ENCODE measurements around the gene SNCB. TPM values are rescaled to one million over a fixed set of nuclear protein-coding genes. Genes with fewer than 3 reads are reported as not detected.
"Not testable (repeated sequence)": the region's sequence is repeated elsewhere in the genome, so short reads cannot be mapped to it uniquely, and the experiment has no call there.

SNCB gene
- total RNA-seq, 2 experiments from 2014 or later, result not detected

DNA sequence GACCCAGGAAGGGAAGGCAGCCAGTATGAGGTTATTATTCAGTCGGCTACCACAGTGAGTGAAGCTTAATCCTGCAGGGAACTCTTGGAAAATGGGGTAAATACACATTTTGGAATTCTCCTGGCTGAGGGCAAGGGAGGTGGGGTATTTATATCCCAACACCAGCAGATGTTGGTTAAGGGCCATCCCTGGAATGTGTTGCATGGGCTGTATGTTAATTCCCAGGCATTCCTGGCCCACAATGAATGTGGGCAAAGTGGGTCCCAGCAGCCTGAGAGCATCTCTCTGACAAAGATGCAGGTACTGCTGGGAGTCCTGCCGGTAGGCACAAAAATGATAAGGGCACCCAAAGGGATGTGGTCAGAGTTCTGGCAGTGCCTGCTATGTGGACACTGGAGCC is 17.5 kb downstream of the SNCB start:
- H3K36me3 Mint-ChIP-seq (ENCODE audit: low read depth), result no peaks in the 10 kb centered on the region
- no peak overlapping the region for H3K27ac Mint-ChIP-seq
- peaks cover 7% of the 10 kb centered on the region for H3K4me1 Mint-ChIP-seq (ENCODE audit: low read depth)
- no peaks in the 10 kb centered on the region for H3K9me3 Mint-ChIP-seq
- H3K27me3 Mint-ChIP-seq (ENCODE audit: low read depth), result peaks cover 43% of the 10 kb centered on the region
- intact Hi-C loops (cut with micrococcal nuclease), result no loop called here
- CTCF ChIA-PET, result interaction anchor here (1.2 kb wide), 1 partner anchor 18 kb away, joined by 5 read pairs; no protein-coding TSS in a partner anchor
- no peak for DNase-seq
- no peak overlapping the region for H3K4me3 Mint-ChIP-seq

DNA sequence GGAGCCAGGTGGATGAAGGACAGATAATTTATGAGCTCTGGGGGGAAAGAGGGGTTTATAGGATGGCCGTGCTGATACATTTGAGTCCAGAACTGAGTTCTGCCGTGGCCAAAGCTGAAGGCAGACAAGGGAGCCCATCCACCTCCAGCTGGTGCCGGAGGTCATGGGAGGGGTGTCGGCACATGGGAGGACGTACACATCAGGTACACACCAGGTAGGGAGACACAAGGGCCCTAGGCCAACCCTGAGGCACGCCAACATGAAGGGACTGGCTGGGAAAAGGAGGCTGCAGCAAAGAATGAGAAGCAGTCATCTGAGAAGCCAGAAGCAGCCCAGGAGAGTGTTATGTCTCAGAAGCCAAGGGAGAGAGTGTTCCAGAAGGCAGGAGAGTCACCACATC is 18.3 kb downstream of the SNCB start:
- CTCF ChIA-PET, result no interaction called here
- Mint-ChIP-seq H3K4me3 (no peak overlapping the region), H3K9me3 (no peaks in the 10 kb centered on the region), H3K36me3 (ENCODE audit: low read depth) (no peaks in the 10 kb centered on the region), H3K4me1 (ENCODE audit: low read depth) (peaks cover 7% of the 10 kb centered on the region), H3K27ac (no peak overlapping the region), H3K27me3 (ENCODE audit: low read depth) (peaks cover 35% of the 10 kb centered on the region)
- intact Hi-C loops (cut with micrococcal nuclease), result no loop called here
- no peak for DNase-seq

DNA sequence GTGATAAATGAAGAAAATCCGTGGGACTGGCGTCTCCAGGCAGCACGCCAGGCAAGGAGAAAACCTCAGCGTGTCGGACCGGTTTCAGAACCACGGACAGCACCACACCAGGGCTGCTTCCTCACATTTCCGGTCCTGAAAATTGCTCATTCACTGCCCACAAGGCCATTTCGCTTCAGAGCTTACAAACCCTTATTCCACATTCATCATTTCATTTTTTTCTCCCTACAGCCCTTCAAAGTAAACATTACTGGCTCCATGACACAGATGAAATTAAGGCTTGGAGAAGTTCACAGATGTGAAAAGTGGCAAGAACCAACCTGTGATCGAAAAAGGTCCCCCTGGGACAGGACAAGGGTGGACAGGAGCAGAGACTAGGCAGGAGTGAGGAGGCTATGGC is 18.9 kb downstream of the SNCB start:
- peak; percentile 72 for DNase-seq
- peaks cover 7% of the 10 kb centered on the region for H3K4me1 Mint-ChIP-seq (ENCODE audit: low read depth)
- CTCF ChIA-PET, result no interaction called here
- no peak overlapping the region for H3K4me3 Mint-ChIP-seq
- intact Hi-C loops (cut with micrococcal nuclease), result loop anchor here (1.0 kb wide), 1 partner anchor 163 kb away; the partner anchor contains the start of gene FAF2
- peaks cover 30% of the 10 kb centered on the region for H3K27me3 Mint-ChIP-seq (ENCODE audit: low read depth)
- no peak overlapping the region for H3K27ac Mint-ChIP-seq
- H3K9me3 Mint-ChIP-seq, result no peaks in the 10 kb centered on the region
- no peaks in the 10 kb centered on the region for H3K36me3 Mint-ChIP-seq (ENCODE audit: low read depth)

DNA sequence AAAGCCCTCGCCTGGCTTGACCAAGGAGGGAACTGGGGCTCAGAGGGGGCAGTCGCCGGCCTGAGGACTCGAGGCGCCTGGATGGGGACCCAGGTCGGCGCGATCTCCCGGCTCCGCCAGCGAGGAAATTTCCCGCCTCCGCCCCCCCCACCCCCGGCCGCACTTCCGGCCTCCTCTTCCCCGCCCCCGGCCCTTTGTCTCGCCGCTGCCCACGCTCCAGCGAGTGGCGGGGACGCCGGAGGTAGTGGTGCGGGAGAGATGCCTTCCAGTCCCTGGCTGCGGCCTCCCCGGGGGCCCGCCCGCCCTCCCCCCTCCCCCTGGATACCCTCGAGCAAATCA is 19.9 kb downstream of the SNCB start:
- no peak for DNase-seq

DNA sequence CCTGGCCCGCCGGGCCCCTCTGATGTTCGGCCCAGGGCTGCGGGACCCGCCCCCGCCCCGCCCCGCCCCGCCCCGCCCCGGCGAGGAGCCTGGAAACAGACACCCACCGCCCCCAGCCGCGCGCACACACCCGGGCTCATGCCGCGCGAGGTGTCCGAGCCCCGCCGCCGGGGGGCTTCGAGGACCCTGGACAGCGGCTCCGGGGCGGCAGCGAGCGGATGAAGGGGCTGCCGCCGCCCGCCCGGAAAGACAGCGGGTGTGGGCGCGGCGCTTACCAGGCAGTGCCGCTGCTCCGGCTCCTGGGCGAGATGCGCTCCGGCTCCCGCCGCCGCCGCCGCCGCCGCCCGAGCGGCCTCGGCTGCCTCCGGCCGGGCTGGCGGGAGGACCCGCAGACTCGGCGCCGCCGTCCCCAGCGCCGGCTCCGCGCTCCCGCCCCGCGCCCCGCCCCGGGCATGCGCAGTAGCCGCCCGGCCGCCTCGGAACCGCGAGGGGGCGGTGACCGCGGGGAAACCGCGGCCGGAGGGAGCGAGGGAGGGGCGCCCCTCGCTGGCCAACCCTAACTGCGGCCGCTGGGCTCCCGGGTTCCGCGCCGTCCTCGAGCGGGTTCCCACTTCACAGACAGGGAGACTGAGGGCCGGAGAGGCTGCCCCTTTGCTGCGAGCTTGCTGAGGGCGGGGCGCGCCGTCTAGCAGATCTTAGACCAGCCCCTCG is 20.5 kb downstream of the SNCB start, which contains the start of gene GPRIN1:
Gene GPRIN1 (minus strand): TSS at position 433 of the 711 bp plus-strand sequence. CDS start 10,322 bp downstream, outside the sequence.
- H3K27me3 Mint-ChIP-seq (ENCODE audit: low read depth), result peaks cover 24% of the 10 kb centered on the region
- peak within 1 kb of the TSS; percentile 89 for H3K4me3 Mint-ChIP-seq
- peaks cover 7% of the 10 kb centered on the region for H3K4me1 Mint-ChIP-seq (ENCODE audit: low read depth)
- intact Hi-C loops (cut with micrococcal nuclease), result no loop called here
- H3K9me3 Mint-ChIP-seq, result no peaks in the 10 kb centered on the region
- H3K27ac Mint-ChIP-seq, result peak within 1 kb of the TSS; percentile 63
- DNase-seq, result peak; percentile 61
- CTCF ChIA-PET, result no interaction called here
- no peaks in the 10 kb centered on the region for H3K36me3 Mint-ChIP-seq (ENCODE audit: low read depth)

More for the DNA sequence above, 19.9 kb downstream of the SNCB start:
- Mint-ChIP-seq H3K9me3 (no peaks in the 10 kb centered on the region), H3K36me3 (ENCODE audit: low read depth) (no peaks in the 10 kb centered on the region), H3K27ac (no peak overlapping the region), H3K4me3 (peak overlapping the region; percentile 67), H3K27me3 (ENCODE audit: low read depth) (peaks cover 24% of the 10 kb centered on the region), H3K4me1 (ENCODE audit: low read depth) (peaks cover 7% of the 10 kb centered on the region)
- CTCF ChIA-PET, result no interaction called here
- intact Hi-C loops (cut with micrococcal nuclease), result no loop called here

DNA sequence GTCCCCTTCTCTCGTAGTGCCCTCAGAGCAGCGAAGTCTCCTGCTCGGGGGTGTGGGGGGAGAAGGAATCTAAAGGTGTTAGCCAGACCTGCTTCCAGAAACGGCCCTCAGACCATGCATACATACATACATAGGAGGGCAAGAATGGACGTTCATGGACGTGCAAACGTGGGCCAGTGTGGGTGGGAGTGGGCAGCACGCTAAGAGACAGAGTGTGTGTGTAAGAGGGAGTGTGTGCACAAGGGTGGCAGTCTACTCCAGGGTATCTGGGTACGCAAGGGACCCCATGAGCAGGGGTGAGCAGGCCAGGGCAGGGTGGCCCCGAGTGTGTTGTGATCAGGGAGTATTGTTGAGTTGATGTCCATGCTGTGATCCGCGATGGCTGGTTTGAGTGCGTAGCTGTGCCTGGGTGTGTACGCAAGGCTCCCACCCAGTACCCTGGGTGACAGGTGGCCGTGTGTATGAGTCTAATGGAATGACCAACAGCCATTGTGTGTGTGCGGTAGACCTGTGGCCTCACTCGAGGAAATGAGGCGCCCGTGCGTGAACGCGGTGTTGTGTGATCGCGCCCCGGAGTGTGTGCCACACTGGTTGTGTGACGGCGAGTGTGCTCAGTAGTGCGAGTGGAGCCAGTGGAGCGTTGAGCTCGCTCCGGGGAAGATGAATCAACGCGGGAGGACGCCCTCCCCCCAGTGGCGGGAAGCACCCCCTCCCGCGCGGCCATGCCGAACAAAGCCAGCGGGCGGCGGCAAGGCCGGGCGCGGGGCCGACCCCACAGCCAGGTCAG is 21.2 kb downstream of the SNCB start:
- intact Hi-C loops (cut with micrococcal nuclease), result no loop called here
- DNase-seq, result peak; percentile 26
- Mint-ChIP-seq H3K27ac (peak overlapping the region; percentile 63), H3K36me3 (ENCODE audit: low read depth) (no peaks in the 10 kb centered on the region), H3K4me3 (peak overlapping the region; percentile 89), H3K27me3 (ENCODE audit: low read depth) (peaks cover 24% of the 10 kb centered on the region), H3K4me1 (ENCODE audit: low read depth) (peaks cover 7% of the 10 kb centered on the region), H3K9me3 (no peaks in the 10 kb centered on the region)
- CTCF ChIA-PET, result interaction anchor here (1.7 kb wide), 1 partner anchor 13 kb away, joined by 6 read pairs; no protein-coding TSS in a partner anchor

DNA sequence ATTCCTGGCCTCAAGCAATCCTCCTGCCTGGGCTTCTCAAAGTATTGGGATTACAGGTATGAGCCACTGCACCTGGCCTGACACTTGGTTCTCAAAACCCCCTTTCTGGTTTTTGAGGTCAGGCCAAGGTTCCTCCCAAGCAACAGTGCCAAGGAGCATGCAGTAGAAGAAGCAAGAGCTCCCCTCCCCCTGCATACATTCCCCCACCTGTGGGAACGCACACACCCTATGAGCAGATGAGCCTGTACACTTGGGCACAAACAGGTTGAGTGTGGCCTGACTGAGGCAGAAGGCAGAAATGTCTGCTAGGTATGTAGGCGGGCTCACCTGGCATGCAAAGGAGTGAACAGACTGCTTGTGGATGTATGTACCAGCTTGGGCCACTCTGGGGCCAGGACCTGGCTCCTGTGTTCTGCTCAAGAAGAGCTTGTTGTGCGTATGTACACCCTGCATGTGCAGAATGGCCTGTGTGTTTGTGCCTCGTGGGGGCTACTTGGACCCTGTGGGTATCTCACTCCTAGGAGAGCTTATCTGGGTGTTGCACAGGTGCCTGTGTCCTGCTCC is 22.1 kb downstream of the SNCB start:
- no peaks in the 10 kb centered on the region for H3K36me3 Mint-ChIP-seq (ENCODE audit: low read depth)
- peaks cover 24% of the 10 kb centered on the region for H3K27me3 Mint-ChIP-seq (ENCODE audit: low read depth)
- H3K4me3 Mint-ChIP-seq, result peak overlapping the region; percentile 89
- DNase-seq, result no peak
- H3K27ac Mint-ChIP-seq, result no peak overlapping the region
- no peaks in the 10 kb centered on the region for H3K9me3 Mint-ChIP-seq
- H3K4me1 Mint-ChIP-seq (ENCODE audit: low read depth), result peaks cover 7% of the 10 kb centered on the region
- intact Hi-C loops (cut with micrococcal nuclease), result no loop called here
- CTCF ChIA-PET, result interaction anchor here (1.6 to 1.7 kb wide), 2 partner anchors 12 to 35 kb away, joined by 6 read pairs; no protein-coding TSS in a partner anchor

DNA sequence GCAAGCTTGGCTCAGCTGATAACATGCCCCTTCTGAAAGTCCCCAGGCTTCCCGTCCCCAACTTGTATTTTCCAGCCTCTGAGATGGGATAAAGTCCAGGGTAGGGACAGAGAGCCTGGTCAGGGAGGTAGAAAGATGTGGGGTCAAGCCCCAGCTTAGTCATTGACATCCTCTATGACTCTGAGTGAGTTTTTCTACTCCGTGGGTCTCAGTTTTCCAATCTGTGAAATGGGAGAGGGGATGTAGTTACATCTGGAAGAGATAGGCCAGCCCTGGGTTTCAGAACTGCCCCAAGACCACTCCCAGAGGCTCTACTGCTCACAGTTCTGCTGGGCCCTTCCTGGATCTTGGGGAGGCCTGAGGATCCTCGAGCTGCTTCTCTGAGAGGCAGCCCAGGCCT is 23.5 kb downstream of the SNCB start:
- intact Hi-C loops (cut with micrococcal nuclease), result no loop called here
- H3K4me3 Mint-ChIP-seq, result no peak overlapping the region
- no peak for DNase-seq
- H3K27me3 Mint-ChIP-seq (ENCODE audit: low read depth), result peaks cover 17% of the 10 kb centered on the region
- peaks cover 7% of the 10 kb centered on the region for H3K4me1 Mint-ChIP-seq (ENCODE audit: low read depth)
- no peak overlapping the region for H3K27ac Mint-ChIP-seq
- no peaks in the 10 kb centered on the region for H3K36me3 Mint-ChIP-seq (ENCODE audit: low read depth)
- CTCF ChIA-PET, result interaction anchor here (1.1 to 1.6 kb wide), 2 partner anchors 33 to 64 kb away, joined by 3 to 6 read pairs; no protein-coding TSS in a partner anchor
- H3K9me3 Mint-ChIP-seq, result no peaks in the 10 kb centered on the region

DNA sequence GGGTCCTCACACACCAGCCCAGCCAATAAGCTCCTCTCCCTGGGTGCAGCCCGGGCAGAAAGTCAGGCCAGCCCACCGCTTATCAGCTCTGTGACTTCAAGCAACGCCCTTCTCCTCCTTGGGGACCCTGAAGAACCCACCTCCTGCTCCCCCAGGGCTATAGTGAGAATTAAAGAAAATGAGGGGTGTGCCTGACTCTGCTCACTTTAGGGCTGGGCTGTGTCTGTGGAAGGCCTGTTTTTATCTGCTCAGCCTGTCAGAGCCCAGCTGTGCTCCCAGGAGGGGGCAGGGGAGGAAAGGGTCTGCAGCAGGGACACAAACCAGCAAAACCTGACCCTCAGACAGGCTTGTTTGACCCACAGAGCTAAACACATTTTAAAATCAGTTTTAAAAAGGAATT is 24.3 kb downstream of the SNCB start:
- no peak overlapping the region for H3K27ac Mint-ChIP-seq
- H3K9me3 Mint-ChIP-seq, result no peaks in the 10 kb centered on the region
- no peak overlapping the region for H3K4me3 Mint-ChIP-seq
- H3K36me3 Mint-ChIP-seq (ENCODE audit: low read depth), result no peaks in the 10 kb centered on the region
- peaks cover 11% of the 10 kb centered on the region for H3K27me3 Mint-ChIP-seq (ENCODE audit: low read depth)
- CTCF ChIA-PET, result interaction anchor here (0.8 to 1.1 kb wide), 2 partner anchors 33 to 64 kb away, joined by 3 read pairs; no protein-coding TSS in a partner anchor
- intact Hi-C loops (cut with micrococcal nuclease), result no loop called here
- peaks cover 7% of the 10 kb centered on the region for H3K4me1 Mint-ChIP-seq (ENCODE audit: low read depth)
- DNase-seq, result no peak

DNA sequence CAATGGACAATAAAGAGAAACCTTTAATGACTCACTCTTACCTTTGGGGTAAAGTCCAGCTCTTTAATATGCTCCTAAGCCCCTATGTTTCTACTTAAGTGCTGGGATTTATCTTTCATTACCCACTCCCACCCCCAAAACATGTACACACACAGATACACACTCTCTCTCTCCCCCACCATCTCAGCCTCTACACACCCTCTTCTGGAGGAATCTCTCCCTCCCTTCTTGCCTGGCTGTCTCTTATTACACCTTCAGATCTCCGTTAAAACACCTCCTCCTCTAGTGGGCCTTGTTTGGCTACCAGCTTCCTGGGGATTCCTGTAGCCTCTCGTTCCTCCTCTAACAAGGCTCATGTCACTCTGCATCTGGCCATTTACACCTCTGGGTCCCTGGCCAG is 27.2 kb downstream of the SNCB start:
- Mint-ChIP-seq H3K27ac (no peak overlapping the region), H3K9me3 (no peaks in the 10 kb centered on the region), H3K4me3 (no peak overlapping the region), H3K27me3 (ENCODE audit: low read depth) (no peaks in the 10 kb centered on the region), H3K4me1 (ENCODE audit: low read depth) (peaks cover 3% of the 10 kb centered on the region), H3K36me3 (ENCODE audit: low read depth) (no peaks in the 10 kb centered on the region)
- no peak for DNase-seq
- intact Hi-C loops (cut with micrococcal nuclease), result no loop called here
- CTCF ChIA-PET, result no interaction called here

DNA sequence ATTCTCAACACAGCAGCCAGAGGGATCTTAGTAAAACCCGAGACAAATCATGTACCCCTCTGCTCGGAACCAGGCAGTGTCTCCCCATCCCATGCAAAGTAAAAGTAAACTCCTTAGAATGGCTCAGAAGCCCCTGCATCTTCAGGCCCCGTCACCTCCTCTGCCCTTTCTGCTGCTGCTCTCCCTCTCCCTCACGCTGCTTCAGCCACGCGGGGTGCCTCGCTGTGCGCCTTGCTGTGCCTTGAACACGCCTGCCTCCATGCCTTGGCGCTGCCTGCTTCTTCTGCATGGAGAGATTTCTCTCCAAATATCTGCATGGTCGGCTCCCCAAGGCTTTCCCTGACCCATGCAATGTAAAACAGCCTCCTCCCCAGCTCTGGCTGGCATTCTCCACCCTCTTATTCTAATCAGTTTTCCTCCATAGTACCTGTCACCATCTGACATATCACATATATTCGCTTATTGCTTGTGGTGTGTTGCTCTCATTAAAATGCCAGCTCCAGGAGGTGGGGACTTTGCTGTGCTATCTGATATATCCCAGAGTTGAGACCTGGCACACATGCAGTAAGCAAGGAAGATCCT is 28.3 kb downstream of the SNCB start:
- H3K4me3 Mint-ChIP-seq, result no peak overlapping the region
- intact Hi-C loops (cut with micrococcal nuclease), result no loop called here
- H3K36me3 Mint-ChIP-seq (ENCODE audit: low read depth), result no peaks in the 10 kb centered on the region
- H3K27me3 Mint-ChIP-seq (ENCODE audit: low read depth), result no peaks in the 10 kb centered on the region
- CTCF ChIA-PET, result no interaction called here
- H3K27ac Mint-ChIP-seq, result no peak overlapping the region
- H3K4me1 Mint-ChIP-seq (ENCODE audit: low read depth), result peaks cover 3% of the 10 kb centered on the region
- no peak for DNase-seq
- H3K9me3 Mint-ChIP-seq, result no peaks in the 10 kb centered on the region

DNA sequence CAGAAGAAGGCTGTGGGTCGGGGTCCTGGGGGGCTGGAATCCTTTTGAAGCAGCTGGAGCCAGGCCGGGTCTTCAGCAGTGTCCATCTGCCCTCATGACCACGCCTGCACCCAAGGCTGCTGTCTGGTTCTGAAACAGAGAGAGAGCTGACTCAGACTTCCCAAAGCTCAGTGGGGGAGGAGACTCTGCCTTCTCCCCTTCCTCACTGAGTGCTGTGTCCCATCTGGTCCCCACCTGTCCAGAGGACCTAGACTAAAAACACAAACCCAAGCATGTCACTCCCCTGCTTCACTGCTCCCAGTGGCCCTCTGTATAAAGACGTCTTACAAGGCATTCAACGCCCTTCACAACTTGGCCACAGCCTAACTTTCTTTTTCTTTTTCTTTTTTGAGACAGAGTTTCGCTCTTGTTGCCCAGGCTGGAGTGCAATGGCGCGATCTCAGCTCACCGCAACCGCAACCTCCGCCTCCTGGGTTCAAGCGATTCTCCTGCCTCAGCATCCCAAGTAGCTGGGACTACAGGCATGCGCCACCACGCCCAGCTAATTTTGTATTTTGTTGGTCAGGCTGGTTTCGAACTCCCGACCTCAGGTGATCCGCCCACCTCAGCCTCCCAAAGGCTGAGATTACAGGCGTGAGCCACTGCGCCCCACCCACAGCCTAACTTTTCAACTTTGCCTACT is 30.4 kb downstream of the SNCB start:
- DNase-seq; H3K4me1 Mint-ChIP-seq (ENCODE audit: low read depth); H3K9me3 Mint-ChIP-seq; H3K27me3 Mint-ChIP-seq (ENCODE audit: low read depth); intact Hi-C loops (cut with micrococcal nuclease); H3K4me3 Mint-ChIP-seq; H3K27ac Mint-ChIP-seq; H3K36me3 Mint-ChIP-seq (ENCODE audit: low read depth): not testable (repeated sequence)
- CTCF ChIA-PET, result interaction anchor here (0.9 to 1.7 kb wide), 2 partner anchors 26 to 704 kb away, joined by 3 read pairs; partner anchors contain the start of genes PRELID1 and RAB24

Measured in activated naive CD4-positive, alpha-beta T cell treated with anti-CD3 and anti-CD28 coated beads for 36 hours (primary cell).